Stimulated activated memory B cell treated with anti-CD40 and anti-IgM and Interleukin-4, amounts not matched to agents 10 μg/mL and 1 μg/mL and 100 μg/mL, for 72 hours (primary cell): ENCODE measurements around the gene ATP6V0D1.

Source experiments
- ATAC-seq: fragments of 150-1000 bp; cut with Tn5 transposase; 2 replicates; pipeline ENCODE4 v1.10.0; 2021
- H3K27ac Mint-ChIP-seq: one replicate; pipeline ENCODE4 v1.8.0; 2022; ENCODE audit warnings: mild to moderate bottlenecking, mixed read lengths
- H3K27me3 Mint-ChIP-seq: one replicate; pipeline ENCODE4 v1.8.0; 2022; ENCODE audit warnings: mixed read lengths
- H3K36me3 Mint-ChIP-seq: one replicate; pipeline ENCODE4 v1.8.0; 2022; ENCODE audit warnings: mixed read lengths
- H3K4me1 Mint-ChIP-seq: one replicate; pipeline ENCODE4 v1.8.0; 2022; ENCODE audit warnings: mixed read lengths
- H3K4me3 Mint-ChIP-seq: one replicate; pipeline ENCODE4 v1.8.0; 2022; ENCODE audit warnings: mild to moderate bottlenecking, moderate library complexity, mixed read lengths
- H3K9me3 Mint-ChIP-seq: one replicate; pipeline ENCODE4 v1.8.0; 2022; ENCODE audit warnings: mixed read lengths

Gene ATP6V0D1

DNA sequence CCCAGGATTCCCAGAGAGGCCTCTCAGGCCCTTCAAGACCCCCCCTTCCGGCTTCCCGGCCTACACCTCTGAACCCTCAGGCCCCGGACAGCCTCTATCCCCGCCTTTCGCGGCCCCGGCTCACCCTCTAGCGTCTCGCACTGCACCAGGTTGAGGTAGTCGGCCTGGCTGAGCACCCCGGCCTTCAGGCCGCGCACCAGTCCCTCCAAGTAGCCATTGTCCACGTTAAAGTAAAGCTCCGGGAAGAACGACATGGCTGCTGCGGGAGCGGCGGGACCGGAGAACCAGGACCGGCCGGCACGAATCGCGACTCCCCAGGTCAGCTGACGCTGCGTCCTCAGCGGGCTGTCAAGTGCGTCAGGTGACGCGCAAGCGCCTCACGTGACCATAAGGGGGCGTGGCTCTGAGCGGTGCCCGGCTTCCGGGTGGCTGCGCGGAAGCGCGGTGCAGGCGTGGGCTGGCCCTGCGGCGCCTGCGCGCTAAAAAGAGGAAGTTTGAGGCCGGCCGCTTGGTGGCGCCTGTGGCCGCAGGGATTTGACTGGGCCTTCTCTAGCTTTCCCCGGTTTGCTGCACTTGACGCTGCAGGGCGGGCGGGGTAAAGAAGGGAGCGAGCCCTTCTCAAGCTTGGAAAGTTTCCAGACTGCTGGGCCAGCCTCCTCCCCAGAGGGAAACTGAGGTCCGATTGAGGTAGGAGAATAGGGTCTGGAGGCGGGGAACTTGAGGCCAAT, at the start of gene ATP6V0D1:
Gene ATP6V0D1, minus strand, starts transcription at position 325 of the 728 bp plus-strand sequence. Its CDS starts 71 bp downstream, at position 254.
- H3K27me3 Mint-ChIP-seq: no peaks in the 10 kb centered on the region
- peak within 1 kb of the TSS; percentile 96 for H3K27ac Mint-ChIP-seq
- peaks cover 22% of the 10 kb centered on the region for H3K36me3 Mint-ChIP-seq
- peak; percentile 97 for ATAC-seq
- peak within 1 kb of the TSS; percentile 94 for H3K4me3 Mint-ChIP-seq
- peaks cover 55% of the 10 kb centered on the region for H3K4me1 Mint-ChIP-seq
- H3K9me3 Mint-ChIP-seq: no peaks in the 10 kb centered on the region

DNA sequence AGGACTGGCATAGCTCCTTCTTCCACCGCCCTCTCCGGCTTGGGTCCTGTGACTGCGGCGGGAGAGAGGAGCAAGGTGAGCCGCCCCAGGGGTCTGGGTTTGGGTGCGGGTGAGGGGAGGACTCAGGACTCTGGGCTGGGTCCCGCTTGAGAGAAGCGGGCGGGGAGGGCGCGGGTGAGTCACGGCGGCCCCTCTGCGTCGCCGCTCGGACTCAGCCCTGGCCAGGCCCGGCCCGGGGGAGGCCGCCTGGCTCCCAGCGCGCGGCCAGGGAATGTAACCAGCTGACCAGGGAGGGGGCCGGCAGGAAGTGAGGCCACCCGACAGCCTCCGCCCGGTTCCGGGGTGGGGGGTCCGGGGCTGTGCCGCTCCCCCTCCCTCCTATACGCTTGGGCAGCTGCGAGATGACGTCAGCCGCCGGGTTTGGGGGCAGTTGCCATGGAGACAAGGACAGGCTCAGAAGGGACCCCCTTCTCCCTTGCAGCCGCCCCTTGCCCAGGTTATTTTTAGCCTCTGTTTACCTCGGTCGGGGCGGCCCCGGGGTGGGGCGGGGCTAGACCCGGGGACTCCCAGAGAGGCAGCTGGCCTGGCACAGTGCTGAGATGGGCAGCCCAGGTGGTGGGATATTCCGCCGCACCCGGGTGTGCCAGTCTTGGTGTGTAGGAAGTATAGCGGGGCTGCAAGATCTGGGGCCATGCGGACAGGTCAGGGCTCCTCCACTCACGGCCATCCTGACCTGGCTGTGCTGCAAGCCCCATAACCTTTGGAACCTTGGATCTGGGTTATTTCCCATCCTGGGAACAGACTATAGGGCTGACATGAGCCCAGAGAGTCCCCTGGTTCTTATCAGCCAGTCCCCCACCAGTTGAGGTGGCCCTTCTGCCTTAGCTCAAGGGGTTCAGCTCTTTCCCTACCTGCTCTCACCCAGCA, 49.3 kb upstream of the ATP6V0D1 start:
- Mint-ChIP-seq H3K4me3 (peak overlapping the region; percentile 99), H3K4me1 (peaks cover 64% of the 10 kb centered on the region), H3K27me3 (no peaks in the 10 kb centered on the region), H3K36me3 (peaks cover 6% of the 10 kb centered on the region), H3K9me3 (no peaks in the 10 kb centered on the region), H3K27ac (peak overlapping the region; percentile 76)
- peak; percentile 74 for ATAC-seq

DNA sequence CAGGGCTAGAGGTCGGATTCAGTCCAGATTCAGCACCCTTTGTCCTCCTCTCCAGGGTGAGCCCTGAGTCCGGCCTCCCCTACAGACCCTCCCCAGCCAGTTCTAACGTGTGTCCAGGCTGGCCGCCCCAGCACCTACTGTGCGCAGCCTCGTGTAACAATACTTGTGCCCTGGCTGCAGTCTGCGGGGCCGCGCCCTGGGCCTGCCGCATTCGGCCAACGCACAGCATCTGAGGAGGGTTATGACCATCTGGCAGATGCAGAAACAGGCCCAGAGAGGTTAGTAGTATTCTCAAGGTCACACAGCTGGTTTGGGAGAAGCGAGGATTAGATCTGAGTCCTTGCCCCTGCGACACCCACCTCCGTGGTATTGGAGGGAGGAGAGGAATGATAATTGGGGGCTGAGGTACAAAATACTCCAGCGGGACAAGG, 48.6 kb upstream of the ATP6V0D1 start:
- peak; percentile 16 for ATAC-seq
- H3K4me1 Mint-ChIP-seq: peaks cover 67% of the 10 kb centered on the region

DNA sequence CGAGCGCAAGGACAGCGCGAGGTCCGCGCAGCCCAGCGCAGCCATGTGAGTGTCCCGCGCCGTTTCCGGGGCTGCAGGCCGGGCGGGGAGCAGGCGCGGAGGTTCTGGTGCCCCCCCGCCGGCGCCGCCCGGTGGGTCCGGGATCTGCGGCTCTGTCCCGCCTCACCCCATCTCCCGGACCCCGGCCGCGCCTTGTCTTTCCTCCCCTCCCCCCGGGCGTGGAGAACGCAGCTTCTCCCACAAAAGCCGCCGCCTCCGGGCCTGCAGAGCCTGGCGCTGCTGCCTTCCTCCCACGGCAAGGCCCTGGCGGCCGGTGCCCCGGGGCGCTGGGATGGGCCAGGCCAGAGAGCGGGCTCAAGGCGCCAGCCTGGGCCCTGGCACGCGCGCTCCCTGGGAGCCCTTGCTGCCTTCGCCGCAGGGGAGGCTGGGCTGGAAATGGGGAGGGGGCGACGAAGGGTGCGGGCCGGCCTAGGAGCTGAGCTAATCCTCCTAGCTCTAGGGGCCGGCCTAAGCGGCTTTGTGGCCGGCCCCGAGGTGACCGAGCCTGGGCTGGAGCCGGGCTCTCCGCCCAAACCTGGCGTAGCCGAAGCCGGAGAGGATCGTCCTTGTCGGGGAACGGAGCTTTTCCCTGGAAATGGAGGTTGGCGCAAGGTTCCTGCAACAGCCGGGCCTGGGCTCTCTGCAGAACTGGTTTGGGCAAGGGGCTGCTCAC, 48.1 kb upstream of the ATP6V0D1 start:
- H3K36me3 Mint-ChIP-seq: peaks cover 17% of the 10 kb centered on the region
- peak overlapping the region; percentile 99 for H3K4me3 Mint-ChIP-seq
- no peaks in the 10 kb centered on the region for H3K27me3 Mint-ChIP-seq
- peaks cover 73% of the 10 kb centered on the region for H3K4me1 Mint-ChIP-seq
- H3K27ac Mint-ChIP-seq: peak overlapping the region; percentile 76
- peak; percentile 32 for ATAC-seq
- no peaks in the 10 kb centered on the region for H3K9me3 Mint-ChIP-seq

More for the DNA sequence above, 48.6 kb upstream of the ATP6V0D1 start:
- peak overlapping the region; percentile 99 for H3K4me3 Mint-ChIP-seq
- peak overlapping the region; percentile 76 for H3K27ac Mint-ChIP-seq
- H3K27me3 Mint-ChIP-seq: no peaks in the 10 kb centered on the region
- peaks cover 11% of the 10 kb centered on the region for H3K36me3 Mint-ChIP-seq
- no peaks in the 10 kb centered on the region for H3K9me3 Mint-ChIP-seq

DNA sequence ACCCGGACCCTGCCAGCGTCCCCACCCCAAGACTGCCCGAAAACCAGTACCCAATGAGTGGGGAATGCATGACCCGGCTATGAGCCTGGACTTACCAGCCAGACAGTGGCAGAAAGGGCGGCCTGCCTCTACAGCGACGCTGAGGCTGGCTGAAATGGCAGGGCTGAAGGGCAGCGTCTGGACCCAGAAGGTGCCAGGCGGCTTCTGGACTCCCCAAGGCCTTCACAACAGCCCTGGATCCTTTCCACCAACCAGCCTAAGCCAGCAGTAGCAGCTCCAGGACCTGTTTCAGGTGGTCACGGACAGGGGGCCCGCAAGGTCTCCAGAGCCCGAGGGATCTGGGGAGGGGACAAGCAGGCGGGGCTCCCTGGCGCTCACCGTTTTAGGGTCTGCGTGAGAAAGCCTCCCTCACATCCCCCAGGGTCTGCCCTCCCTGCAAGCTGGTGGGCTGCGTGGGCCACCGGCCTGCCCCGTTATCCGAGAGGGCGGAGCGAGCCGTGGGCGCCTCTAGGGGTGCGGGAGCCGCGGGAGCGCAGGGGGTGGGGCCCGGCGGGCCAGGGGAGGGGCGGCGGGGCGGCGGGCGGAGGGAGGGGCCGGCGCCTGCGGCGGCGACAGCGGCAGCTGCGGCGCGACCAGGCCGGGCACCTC, 47.4 kb upstream of the ATP6V0D1 start, which contains the start of gene RIPOR1:
Gene RIPOR1, plus strand, starts transcription at position 608 of the 648 bp plus-strand sequence. CDS start 9,618 bp downstream, outside the sequence.
- peaks cover 17% of the 10 kb centered on the region for H3K36me3 Mint-ChIP-seq
- peaks cover 73% of the 10 kb centered on the region for H3K4me1 Mint-ChIP-seq
- peak; percentile 63 for ATAC-seq
- H3K4me3 Mint-ChIP-seq: peak within 1 kb of the TSS; percentile 99
- H3K9me3 Mint-ChIP-seq: no peaks in the 10 kb centered on the region
- H3K27me3 Mint-ChIP-seq: no peaks in the 10 kb centered on the region
- peak within 1 kb of the TSS; percentile 76 for H3K27ac Mint-ChIP-seq

DNA sequence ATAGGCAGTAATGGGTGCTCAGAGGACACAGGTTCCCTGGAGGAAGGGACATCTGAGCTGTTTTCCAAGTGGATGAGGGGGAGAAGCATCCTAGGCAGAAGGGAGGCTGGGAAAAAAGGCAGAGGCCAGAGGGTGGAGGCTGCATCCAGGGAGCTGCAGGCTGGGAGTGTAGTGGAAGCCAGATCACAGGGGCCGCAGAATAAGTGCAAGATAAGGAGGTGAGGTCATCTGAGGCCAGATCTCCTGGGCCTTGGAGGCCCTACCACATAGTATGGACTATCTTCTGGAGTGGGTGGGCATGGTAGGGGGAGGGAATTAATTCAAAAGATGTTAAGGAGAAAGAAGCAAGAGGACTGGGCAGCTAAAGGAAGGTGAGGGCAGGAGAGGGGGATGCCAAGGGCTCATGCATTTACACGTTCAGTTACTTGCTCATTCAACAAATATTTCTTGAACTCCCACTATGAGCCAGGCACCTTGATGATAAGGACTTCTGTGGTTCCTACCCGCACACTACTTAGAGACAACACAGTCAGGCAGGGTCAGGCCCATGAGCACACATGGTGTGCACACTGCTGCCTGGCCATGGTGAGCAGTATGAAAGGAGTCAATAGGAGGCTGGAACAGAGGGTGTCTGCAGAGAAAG, 45.3 kb upstream of the ATP6V0D1 start:
- no peak overlapping the region for H3K4me3 Mint-ChIP-seq
- peak overlapping the region; percentile 71 for H3K27ac Mint-ChIP-seq
- H3K9me3 Mint-ChIP-seq: no peaks in the 10 kb centered on the region

DNA sequence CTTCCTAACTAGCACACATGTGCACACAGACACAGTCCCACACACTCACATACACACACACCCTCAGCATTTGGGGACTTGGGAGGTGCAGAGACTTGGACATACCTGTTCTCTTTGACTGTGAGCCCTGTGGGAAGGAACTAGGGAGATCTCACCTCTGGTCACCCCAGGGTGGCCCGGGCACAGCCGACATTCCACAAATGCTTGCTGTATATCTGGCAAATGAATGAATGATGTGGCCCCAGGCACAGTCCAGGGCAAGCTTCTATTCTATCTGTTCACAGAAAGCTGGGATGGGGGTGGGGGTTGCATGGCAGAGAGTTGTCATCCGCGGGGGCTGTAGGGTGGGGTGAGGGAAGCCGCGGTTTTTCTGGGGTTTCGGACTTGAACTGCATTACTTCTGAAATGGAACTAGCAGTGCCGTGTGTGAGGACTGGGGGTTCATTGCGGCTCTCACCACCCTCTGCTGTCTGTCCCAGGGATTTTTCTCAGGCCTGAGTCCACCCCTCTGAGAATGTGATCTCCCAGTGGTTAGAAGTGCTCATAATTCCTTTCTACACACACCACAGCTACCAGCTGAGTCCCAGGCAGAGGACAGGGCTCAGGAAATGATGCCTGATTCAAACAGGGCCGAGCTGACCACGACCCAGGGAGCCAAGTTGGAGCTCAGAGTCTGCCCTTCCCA, 44.4 kb upstream of the ATP6V0D1 start:
- H3K4me1 Mint-ChIP-seq: peaks cover 67% of the 10 kb centered on the region
- H3K27me3 Mint-ChIP-seq: no peaks in the 10 kb centered on the region
- no peaks in the 10 kb centered on the region for H3K9me3 Mint-ChIP-seq
- no peak overlapping the region for H3K4me3 Mint-ChIP-seq
- H3K36me3 Mint-ChIP-seq: peaks cover 20% of the 10 kb centered on the region
- H3K27ac Mint-ChIP-seq: peak overlapping the region; percentile 71
- no peak for ATAC-seq

More for the DNA sequence above, 45.3 kb upstream of the ATP6V0D1 start:
- Mint-ChIP-seq H3K4me1 (peaks cover 67% of the 10 kb centered on the region), H3K36me3 (peaks cover 14% of the 10 kb centered on the region), H3K27me3 (no peaks in the 10 kb centered on the region)
- no peak for ATAC-seq

DNA sequence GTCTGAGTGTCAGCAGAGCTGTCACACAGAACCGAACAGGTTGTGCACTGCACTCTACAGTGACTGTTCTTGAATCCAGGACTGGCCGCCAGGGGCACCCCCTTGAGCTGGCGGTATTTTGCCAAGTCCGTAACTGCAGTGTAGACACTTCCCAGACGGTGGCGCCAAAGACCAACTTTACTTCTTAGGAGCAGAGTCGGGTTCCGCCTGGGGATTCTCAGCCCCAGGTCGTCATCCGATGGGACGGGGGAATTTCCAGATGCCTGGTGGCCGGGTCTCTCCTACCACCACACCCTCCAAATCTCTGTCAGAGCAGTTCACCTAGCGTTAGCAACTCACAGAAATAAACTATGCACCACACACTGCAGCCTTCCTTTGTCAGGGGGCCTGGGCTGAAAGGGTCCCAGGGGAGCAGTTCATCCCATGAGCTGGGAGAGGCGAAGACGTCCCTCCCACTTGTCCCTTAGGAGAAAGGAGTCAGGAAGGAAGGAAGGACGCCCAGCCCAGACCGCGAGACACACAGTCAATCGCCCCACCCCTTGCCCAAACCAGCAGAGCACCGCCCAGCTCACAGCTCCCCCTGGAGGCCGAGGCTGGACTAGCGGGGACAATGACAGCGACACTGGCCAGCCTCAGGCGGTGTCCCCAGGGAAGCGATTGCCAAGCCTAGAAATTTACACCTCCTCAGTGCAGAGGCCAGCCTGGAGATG, 40.3 kb upstream of the ATP6V0D1 start:
- H3K4me1 Mint-ChIP-seq: peaks cover 87% of the 10 kb centered on the region
- peak overlapping the region; percentile 95 for H3K4me3 Mint-ChIP-seq
- H3K27me3 Mint-ChIP-seq: no peaks in the 10 kb centered on the region
- H3K9me3 Mint-ChIP-seq: no peaks in the 10 kb centered on the region
- ATAC-seq: peak; percentile 86
- H3K36me3 Mint-ChIP-seq: peaks cover 37% of the 10 kb centered on the region
- peak overlapping the region; percentile 97 for H3K27ac Mint-ChIP-seq

DNA sequence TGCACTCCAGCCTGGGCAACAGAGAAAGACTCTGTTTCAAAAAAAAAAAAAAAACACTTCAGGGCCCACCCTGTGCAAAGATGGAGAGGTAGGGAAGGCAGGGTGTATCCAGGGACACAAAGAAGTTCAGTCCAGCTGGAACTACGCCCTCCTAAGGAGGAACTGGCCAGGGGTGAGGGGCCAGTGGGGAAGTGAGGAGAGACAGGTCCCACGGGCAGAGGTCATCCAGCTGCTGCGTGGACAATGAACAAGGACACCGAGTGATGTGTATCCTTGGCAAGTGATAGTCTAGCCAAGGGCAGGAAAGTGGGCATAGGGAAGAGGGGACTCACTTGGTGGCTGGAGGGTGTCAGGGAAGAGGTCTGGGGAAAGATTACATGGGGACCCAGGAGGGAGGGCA, 38.3 kb upstream of the ATP6V0D1 start:
- Mint-ChIP-seq H3K4me1 (peaks cover 84% of the 10 kb centered on the region), H3K9me3 (no peaks in the 10 kb centered on the region), H3K27ac (peak overlapping the region; percentile 97), H3K36me3 (peaks cover 28% of the 10 kb centered on the region), H3K27me3 (no peaks in the 10 kb centered on the region), H3K4me3 (peak overlapping the region; percentile 95)
- no peak for ATAC-seq

DNA sequence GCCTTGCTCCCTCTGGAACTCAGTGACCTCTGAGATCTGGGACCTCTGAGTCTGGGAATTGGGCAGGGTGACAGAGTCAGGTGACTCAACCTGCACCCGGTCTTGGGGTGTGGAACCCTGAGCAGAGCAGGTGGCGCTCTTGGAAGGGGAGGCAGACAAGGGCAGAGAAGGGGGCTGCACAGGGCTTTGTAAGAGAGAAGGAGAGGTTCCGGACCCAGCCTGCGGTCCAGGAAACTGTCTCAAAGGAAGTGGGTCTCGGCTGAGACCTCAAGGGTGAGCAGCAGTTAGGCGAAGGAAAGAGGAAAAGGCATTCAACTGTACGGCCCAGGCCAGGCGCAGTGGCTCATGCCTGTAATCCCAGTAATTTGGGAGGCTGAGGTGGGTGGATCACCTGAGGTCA, 37.7 kb upstream of the ATP6V0D1 start:
- H3K27me3 Mint-ChIP-seq: no peaks in the 10 kb centered on the region
- peak overlapping the region; percentile 95 for H3K4me3 Mint-ChIP-seq
- H3K4me1 Mint-ChIP-seq: peaks cover 79% of the 10 kb centered on the region
- ATAC-seq: no peak
- peaks cover 23% of the 10 kb centered on the region for H3K36me3 Mint-ChIP-seq
- H3K9me3 Mint-ChIP-seq: no peaks in the 10 kb centered on the region
- peak overlapping the region; percentile 97 for H3K27ac Mint-ChIP-seq

DNA sequence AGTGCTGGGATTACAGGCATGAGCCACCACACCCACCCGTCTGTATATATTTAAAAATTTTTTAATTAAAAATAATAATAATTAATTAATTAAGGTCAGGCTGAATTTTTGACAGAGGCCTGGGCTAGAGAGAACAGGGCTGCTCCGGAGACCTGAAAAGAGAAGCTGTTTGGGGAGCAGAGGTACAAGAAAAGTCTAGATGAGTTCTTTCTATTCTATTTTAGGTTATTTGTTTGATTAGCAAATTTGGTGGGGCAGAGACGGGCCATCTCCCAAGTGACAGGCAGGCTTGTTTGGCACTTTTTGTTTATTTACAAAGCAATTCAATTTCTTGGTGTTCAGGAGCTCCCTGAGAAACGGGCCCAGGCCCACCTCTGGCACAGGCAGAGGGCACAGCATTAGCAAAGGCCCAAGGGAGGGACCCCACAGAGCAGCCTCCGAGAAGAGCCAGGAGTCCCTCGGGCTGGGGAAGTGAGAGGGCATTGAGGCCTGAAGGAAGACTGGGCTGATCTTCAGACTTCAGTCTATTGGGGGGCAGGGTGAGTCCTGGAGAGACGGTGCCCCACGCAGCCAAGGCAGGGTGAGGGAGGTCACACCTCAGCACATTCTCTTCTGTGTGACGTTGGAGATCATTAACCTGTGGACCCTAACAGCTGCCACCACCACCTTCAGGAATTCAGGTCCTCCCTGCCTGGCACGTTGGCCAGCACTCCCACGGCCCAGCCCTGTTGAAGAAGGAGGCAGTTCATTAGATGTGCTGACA, 36.9 kb upstream of the ATP6V0D1 start:
- Mint-ChIP-seq H3K27me3 (no peaks in the 10 kb centered on the region), H3K27ac (peak overlapping the region; percentile 97), H3K4me1 (peaks cover 75% of the 10 kb centered on the region), H3K9me3 (no peaks in the 10 kb centered on the region), H3K36me3 (peaks cover 23% of the 10 kb centered on the region), H3K4me3 (peak overlapping the region; percentile 95)
- ATAC-seq: peak; percentile 85

DNA sequence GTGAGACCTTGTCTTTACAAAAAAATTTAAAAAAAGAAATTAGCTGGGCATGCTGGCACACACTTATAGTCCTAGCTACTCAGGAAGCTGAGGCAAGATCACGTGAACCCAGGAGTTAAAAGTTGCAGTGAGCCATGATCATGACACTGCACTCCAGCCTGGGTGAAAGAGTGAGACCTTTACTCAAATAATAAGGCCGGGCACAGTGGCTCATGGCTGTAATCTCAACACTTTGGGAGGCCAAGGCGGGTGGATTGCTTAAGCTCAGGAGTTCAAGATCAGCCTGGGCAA, 36.1 kb upstream of the ATP6V0D1 start:
- Mint-ChIP-seq H3K4me1 (peaks cover 74% of the 10 kb centered on the region), H3K4me3 (no peak overlapping the region)

More for the DNA sequence above, 36.1 kb upstream of the ATP6V0D1 start:
- peak overlapping the region; percentile 97 for H3K27ac Mint-ChIP-seq
- ATAC-seq: no peak
- H3K36me3 Mint-ChIP-seq: peaks cover 23% of the 10 kb centered on the region
- no peaks in the 10 kb centered on the region for H3K27me3 Mint-ChIP-seq
- H3K9me3 Mint-ChIP-seq: no peaks in the 10 kb centered on the region
